HG03342 (cell line): ENCODE measurements around the gene GHRHR.

Source experiments
- ATAC-seq: cut with Tn5 transposase; IDR thresholded peaks from one replicate; pipeline ENCODE4 v1.9.1; 2021; ENCODE audit warnings: mild to moderate bottlenecking, moderate library complexity; ENCODE audit not compliant: unreplicated experiment

GHRHR gene

DNA sequence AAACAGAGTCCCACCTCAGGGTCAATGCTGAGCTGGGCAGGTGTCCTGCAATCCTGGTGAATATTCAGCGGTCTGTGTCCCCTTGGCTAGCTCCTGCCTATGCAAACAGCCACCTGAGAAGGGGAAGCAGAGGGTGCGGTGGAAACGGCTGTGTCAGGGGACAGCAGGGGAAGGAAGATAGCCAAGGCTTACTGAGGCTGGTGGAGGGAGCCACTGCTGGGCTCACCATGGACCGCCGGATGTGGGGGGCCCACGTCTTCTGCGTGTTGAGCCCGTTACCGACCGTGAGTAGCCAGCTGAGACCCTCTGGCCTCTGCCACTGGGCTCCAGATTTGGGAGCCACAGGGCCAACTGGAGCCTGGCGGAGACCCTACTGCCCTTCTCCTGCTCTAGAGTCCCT lies at the start of gene GHRHR:
Gene GHRHR, plus strand, starts transcription at position 112 of the 400 bp plus-strand sequence. Its CDS starts 116 bp downstream, at position 228.
- no peak for ATAC-seq

GRCh38 chr7:30914596-30914995 lies 49.2 kb upstream of the GHRHR start:
- ATAC-seq: no peak

GRCh38 chr7:30915005-30915601 lies 48.6 kb upstream of the GHRHR start:
- ATAC-seq: no peak

GRCh38 chr7:30915751-30916150 lies 48.0 kb upstream of the GHRHR start:
- ATAC-seq: no peak

DNA sequence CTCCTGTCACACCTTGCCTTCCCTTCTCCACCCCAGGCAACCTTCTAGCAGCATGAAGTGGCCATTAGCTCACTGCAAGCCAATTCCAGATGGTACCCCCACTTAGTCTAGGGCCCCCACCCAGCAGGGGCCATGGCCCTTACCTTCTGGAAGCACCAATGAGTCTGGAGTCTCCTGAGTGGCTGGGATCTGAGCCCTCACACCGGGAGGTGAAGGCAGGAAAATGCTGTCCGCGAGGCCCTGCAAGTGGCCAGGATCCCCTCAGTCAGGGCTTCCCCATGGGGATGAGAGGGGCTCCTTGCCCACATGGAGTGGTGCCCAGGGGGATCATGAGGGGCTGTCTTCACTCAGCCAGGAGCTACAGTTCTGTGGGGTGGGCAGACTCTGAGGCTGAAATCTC lies 47.5 kb upstream of the GHRHR start:
- no peak for ATAC-seq

GRCh38 chr7:30916767-30917166 lies 47.0 kb upstream of the GHRHR start:
- ATAC-seq: no peak

- no peak for ATAC-seq
Observed at GRCh38 chr7:30917216-30917893, 46.4 kb upstream of the GHRHR start.

- ATAC-seq: no peak
Observed at GRCh38 chr7:30918676-30919075, 45.1 kb upstream of the GHRHR start.

DNA sequence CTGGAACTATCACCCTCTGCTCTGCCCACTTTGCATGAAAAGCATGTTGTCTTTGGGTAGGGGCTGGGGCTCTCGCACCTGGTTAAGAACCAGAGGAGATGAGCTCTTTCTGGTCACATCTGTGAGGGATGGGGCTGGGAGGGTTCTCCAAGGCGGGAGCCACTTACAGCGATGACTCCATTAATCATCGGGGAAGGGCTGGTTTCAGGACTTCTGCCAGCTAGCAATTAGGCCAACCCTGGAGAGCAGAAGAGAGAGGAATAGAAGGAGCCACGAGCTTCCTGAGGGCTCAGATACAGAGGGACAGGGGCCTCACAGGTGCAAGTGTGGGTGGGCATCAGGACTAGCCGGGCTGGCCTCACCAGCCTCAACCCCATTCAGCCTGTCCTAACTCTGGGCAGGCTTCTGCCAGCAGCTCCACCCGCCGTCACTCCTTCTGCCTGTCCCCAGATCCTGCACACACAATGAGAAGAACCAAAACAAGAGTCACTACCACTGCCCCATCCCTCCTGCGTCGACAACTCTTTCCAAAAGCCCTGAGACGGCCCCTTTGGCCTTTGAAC lies 43.7 kb upstream of the GHRHR start:
- no peak for ATAC-seq

DNA sequence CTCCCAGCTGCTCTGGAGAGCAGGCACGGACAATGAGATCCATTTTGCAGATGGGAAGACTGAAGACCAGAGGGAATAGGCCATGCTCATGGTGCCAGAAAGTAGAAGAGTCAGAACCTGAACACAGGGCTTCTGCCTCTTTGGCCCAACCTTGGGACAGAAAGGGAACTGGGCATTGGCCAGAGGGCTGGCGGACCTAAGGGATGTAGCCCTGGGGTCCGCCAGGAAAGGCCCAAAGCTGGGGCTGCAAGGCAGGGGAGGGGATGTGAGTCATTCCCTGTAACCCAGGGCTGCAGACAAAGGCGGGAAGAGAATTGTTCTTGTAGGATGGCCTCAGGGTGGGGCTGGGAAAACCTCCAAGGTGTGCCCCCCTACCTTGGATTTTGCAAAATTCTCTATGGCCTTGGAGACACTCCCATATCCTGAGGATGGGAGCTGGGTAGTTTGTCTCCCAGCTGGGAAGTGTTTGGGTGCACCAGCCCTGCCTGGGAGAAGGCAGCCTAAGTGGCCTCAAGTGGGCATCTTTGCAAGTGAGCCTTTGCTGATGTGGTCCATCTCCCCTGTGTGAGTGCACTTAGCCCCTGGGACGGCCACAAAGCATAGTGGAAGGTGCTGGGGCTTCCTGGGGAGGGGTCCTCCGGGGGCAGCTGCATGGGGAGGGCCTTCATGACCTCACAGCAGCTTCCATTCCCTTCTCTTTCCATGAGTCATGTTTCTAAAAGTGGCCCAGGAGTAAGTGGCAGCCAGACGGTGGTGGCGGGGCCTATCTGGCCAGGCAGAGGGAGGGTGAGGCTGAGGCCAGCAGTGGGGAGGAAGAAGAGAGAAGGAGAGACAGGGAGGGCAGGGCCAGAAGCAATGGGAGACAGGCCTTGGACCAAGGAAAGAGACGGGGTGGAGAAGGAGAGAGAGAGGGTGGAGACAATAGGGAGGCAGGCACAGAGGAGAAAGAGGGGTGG lies 42.9 kb upstream of the GHRHR start:
- no peak for ATAC-seq

- ATAC-seq: no peak
Observed at GRCh38 chr7:30921540-30922401, 42.0 kb upstream of the GHRHR start.

DNA sequence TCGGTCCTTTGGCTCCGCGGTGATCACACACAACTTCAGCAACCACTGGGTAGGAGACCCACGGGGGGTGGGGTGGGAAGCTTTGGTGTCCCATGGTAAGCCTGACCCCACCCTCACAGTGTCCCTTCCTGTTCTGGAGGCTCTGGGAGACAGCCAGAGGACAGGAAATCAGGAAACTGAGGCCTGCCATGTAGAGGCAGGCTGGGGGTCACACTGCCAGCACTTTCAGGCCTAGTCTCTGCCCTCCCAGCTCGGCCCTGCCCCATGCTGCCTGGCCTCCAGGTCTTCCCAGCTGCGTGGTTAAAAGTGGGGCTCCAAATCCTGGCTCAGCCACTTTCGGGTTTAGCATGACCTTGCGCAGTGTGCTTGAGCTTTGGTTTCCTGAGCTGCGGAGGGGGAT lies 41.2 kb upstream of the GHRHR start:
- no peak for ATAC-seq

DNA sequence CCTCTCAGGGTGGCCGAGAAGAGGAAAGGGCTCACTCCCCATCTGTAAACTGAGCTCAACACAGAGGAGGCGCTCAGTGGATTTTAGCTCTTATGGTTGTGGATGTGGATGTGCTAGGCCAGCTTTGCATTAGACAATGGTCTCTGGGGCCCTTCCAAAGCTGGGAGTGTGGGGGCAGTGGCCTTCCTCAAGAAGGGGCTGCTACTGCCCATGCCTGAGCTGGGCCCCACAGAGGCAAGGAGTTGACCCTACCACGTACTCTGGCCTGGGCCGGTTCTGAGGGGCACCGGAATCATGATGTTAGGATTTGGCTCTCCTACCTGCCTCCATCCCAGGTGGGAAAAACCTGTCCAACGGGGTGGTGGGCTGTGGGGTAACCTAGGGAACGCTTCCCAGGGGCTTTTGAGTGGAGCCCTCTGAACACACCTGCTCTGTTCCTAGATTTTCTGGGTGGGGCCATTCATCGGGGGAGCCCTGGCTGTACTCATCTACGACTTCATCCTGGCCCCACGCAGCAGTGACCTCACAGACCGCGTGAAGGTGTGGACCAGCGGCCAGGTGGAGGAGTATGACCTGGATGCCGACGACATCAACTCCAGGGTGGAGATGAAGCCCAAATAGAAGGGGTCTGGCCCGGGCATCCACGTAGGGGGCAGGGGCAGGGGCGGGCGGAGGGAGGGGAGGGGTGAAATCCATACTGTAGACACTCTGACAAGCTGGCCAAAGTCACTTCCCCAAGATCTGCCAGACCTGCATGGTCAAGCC lies 40.6 kb upstream of the GHRHR start:
- ATAC-seq: no peak

GRCh38 chr7:30923774-30924413 lies 39.9 kb upstream of the GHRHR start:
- ATAC-seq: no peak

- ATAC-seq: no peak
Observed at GRCh38 chr7:30924624-30925023, 39.1 kb upstream of the GHRHR start.

DNA sequence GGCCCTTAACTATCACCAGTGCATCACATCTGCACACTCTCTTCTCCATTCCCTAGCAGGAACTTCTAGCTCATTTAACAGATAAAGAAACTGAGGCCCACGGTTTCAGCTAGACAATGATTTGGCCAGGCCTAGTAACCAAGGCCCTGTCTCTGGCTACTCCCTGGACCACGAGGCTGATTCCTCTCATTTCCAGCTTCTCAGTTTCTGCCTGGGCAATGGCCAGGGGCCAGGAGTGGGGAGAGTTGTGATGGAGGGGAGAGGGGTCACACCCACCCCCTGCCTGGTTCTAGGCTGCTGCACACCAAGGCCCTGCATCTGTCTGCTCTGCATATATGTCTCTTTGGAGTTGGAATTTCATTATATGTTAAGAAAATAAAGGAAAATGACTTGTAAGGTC lies 38.6 kb upstream of the GHRHR start:
- ATAC-seq: no peak

- ATAC-seq: no peak
Observed at GRCh38 chr7:30925913-30926312, 37.8 kb upstream of the GHRHR start.

DNA sequence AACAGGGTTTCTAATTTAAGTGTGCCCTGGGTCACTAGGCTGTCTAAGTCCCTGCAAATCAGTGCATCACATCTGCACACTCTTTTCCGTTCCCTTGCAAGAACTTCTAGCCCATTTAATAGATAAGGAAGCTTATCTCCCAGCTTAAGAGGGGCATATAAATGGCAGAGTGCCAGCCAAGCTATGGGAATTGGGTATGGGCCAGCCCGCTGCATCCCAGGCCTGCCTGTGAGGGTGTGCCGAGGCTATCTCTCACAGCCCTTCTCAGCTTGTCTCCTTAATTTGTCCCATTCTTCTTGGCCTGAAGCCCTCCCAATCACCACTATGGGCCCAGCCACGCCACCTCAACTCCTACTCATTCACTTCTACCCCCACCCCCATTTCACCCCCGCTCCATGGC lies 37.4 kb upstream of the GHRHR start:
- ATAC-seq: no peak

DNA sequence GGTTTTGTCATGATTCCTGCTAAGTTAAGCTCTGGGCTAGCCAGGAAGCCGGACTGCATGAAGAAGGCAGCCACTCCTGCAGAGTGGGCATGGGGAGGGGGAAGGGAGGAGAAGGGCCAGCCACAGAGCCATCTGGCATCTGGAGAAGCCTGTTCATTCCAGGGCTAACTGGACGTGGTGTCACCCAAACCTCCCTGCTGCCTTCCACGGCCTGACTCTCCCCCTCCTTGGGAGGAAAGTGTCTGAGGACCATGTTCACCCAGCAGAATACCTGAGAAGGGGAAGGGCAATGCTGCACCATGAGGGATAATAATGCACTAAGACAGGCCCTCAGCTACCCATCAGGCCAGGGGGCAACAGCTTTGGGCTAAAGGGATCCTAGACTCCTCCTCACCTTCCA lies 36.7 kb upstream of the GHRHR start:
- ATAC-seq: no peak
